Cardiac fibroblast (primary cell): ENCODE results near the gene ADAMTSL2.

Experiments
- DNase-seq, 2 donors: peaks; one replicate each; pipeline versions ENCODE4 v3.0.0 to v3.0.0-alpha.2; 2010; ENCODE audit warnings: low read depth in 2 of 2
- H3K4me3 ChIP-seq, 2 donors: replicated peaks in 1 of 2; 1 replicate in 1 of 2; 2 replicates in 1 of 2; pipeline ENCODE4 v1.5.1; 2011; ENCODE audit warnings: low read depth in 2 of 2, low read length in 2 of 2, mild to moderate bottlenecking in 2 of 2, moderate library complexity in 1 of 2
- CTCF ChIP-seq: IDR thresholded peaks from one replicate; pipeline ENCODE4 v1.5.1; 2011; ENCODE audit warnings: low read depth, mild to moderate bottlenecking, low read length, inconsistent platforms

ADAMTSL2 gene

DNA sequence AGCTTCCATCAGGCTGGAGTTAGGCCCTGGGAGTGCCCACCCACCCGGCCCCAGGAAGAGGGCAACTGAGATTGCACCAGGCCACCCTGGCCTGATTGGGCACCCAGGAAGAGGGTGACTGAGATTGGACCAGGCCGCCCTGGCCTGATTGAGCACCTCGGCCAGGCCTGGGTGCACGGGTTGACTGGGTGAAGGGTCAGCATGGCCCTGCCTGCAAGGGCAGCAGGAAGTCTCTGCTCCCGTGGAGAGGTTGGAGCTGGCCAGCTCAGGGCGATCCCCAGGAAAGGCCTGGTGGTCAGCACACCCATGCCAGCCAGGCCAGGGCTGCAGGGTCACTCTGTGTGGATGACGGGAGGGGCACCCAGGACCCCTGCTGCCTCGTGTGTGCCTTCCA is 11.8 kb downstream of the ADAMTSL2 start:
- no peak overlapping the region for H3K4me3 ChIP-seq
- TF ChIP-seq CTCF: no peak
- no peak for DNase-seq

DNA sequence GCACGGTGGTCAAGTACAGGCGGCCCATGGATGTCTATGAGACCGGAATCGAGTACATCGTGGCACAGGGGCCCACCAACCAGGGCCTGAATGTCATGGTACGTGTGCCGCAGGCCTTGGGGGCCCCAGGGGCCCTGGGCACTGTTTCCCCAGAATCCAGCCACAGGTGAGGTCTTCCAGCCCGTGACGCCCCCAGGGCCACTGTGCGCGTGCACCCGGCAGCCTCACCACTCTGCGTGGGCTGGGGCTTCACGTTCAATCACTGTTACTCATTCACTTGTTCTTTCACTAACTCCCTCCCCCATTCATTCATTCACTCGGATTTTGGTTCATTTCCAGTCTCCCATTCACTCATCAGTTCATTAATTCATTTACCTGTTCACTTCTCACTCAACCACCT is 12.6 kb downstream of the ADAMTSL2 start:
- no peak for TF ChIP-seq CTCF
- DNase-seq: no peak
- H3K4me3 ChIP-seq: no peak overlapping the region

DNA sequence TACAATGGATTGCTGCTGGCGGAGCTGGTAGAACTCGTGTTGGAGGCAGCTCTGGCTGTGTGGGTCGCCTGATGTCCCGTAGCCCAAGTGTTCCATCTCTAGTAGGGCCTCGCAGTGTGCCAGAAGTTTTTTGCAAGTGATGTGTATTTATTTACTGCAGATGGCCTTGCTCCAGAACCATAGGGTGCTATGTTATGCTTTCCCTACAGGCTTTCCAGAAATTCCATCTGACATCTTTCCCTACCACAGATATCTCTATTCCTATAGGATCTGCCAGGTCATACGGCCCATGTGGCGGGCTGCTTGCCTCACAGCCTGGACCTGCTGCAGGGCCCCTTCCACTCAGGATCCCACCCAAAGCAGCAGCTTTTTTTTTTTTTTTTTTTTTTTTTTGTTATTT is 16.9 kb downstream of the ADAMTSL2 start:
- DNase-seq: no peak
- no peak overlapping the region for H3K4me3 ChIP-seq
- TF ChIP-seq CTCF: no peak

DNA sequence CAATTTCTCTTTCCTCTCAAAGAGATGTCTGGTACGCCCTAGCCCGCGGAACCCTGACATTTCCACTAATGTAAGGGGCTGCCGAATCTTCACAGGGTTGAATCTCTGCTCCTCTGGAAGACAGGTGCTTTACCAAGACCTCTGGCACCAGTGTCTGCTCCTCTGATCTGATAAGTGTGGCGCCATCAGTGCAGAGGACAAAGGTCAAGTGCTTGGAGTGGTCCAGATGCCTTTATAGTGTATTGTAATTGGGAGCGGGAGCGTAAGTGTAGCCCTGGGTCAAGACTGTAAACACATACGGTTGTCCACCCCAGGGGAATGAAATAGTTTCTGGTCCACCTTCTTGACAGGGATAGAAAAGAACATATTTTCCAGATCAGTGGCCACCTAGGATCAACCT is 17.7 kb downstream of the ADAMTSL2 start:
- no peak for TF ChIP-seq CTCF
- DNase-seq: no peak

GRCh38 chr9:133553123-133553522 is 18.6 kb downstream of the ADAMTSL2 start:
- H3K4me3 ChIP-seq: no peak overlapping the region
- DNase-seq: no peak
- no peak for TF ChIP-seq CTCF

More for the DNA sequence above, 17.7 kb downstream of the ADAMTSL2 start:
- H3K4me3 ChIP-seq: no peak overlapping the region

DNA sequence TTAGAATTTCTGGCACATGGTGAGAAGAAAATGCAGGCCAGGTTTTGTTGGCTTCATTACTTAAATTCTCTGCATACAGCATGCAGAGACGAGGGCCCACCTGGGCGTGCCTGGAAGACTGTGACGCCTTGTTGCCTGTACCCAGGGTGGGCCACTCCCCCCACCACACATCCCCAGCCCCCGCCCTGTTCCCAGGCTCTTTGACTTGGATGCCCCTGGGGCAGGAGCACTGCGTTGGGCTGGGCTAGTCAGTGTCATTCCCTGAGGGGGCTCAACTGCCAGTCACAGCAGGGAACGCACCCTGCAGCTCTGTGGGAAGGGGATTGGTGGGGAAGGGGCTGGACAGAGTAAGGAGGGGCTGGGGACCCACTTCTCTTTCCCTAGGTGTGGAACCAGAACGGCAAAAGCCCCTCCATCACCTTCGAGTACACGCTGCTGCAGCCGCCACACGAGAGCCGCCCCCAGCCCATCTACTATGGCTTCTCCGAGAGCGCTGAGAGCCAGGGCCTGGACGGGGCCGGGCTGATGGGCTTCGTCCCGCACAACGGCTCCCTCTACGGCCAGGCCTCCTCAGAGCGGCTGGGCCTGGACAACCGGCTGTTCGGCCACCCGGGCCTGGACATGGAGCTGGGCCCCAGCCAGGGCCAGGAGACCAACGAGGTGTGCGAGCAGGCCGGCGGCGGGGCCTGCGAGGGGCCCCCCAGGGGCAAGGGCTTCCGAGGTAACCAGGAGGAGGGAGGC is 19.6 kb downstream of the ADAMTSL2 start:
- no peak for DNase-seq
- no peak overlapping the region for H3K4me3 ChIP-seq
- TF ChIP-seq CTCF: no peak

DNA sequence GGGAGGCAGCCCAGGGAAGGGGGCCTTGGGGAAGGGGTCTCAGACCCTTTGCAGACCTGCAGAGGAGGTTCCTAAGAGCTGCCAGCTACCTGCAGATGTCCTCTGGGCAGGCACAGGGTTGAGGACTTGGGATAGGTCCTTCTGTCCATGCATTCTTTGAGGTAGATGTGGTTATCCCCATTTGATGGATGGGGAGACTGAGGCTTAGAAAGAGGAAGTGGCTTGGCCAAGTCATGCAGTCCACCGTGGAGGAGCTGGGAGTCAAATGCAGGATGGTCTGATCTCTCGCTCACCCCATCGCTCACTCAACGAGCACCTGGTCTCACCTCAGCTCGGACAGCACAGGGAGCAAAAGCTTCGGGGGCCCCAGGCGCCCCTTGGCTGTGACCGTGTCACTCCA is 20.2 kb downstream of the ADAMTSL2 start:
- H3K4me3 ChIP-seq: no peak overlapping the region
- no peak for TF ChIP-seq CTCF
- no peak for DNase-seq
